H1 (cell line): ENCODE measurements around the gene COMMD6. TPM values are rescaled to one million over a fixed set of nuclear protein-coding genes. Genes with fewer than 3 reads are reported as not detected.

Experiments used
- CTCF ChIA-PET: fragments of 300-600 bp; sonication (Branson Sonifier 250); formaldehyde crosslinking; loops from one replicate; lab custom pipeline; 2021; ENCODE audit not compliant: partially characterized antibody; lab: Charles Lee
- POLR2A ChIA-PET: fragments of 300-600 bp; sonication (Branson Sonifier 250); formaldehyde crosslinking; loops from one replicate; lab custom pipeline; 2021; ENCODE audit warnings: inconsistent platforms; ENCODE audit not compliant: partially characterized antibody; lab: Charles Lee
- DNase-seq, 2 experiments: peaks; one replicate each; pipeline versions ENCODE4 v3.0.0 to v3.0.0-alpha.2; 2010 to 2022; ENCODE audit warnings: low spot score in 2 of 2, low read depth in 1 of 2, mixed read lengths in 1 of 2
- FAIRE-seq: peaks from 2 replicates; lab custom pipeline; 2011; peaks lifted over from hg19 to GRCh38; lab: Jason Lieb, UNC
- H2AFZ ChIP-seq: 2 replicates; pipeline ENCODE4 v1.8.1; 2012; ENCODE audit warnings: low read length, inconsistent platforms
- H2AK5ac ChIP-seq: 2 replicates; pipeline ENCODE4 v1.6.1; 2013; ENCODE audit warnings: low read depth, low read length
- H2BK120ac ChIP-seq: replicated peaks from 2 replicates; pipeline ENCODE3; 2013; ENCODE audit warnings: low read depth, low read length, inconsistent platforms
- H2BK12ac ChIP-seq: 2 replicates; pipeline ENCODE4 v1.6.1; 2013; ENCODE audit warnings: low read depth, low read length
- H2BK15ac ChIP-seq: 2 replicates; pipeline ENCODE4 v1.6.1; 2013; ENCODE audit warnings: low read length
- H2BK20ac ChIP-seq: 2 replicates; pipeline ENCODE4 v1.6.1; 2013; ENCODE audit warnings: low read length
- H2BK5ac ChIP-seq: 2 replicates; pipeline ENCODE4 v1.6.1; 2013; ENCODE audit warnings: low read depth, low read length
- H3K14ac ChIP-seq: 2 replicates; pipeline ENCODE4 v1.6.1; 2013; ENCODE audit warnings: inconsistent platforms; ENCODE audit not compliant: insufficient read length
- H3K18ac ChIP-seq: 2 replicates; pipeline ENCODE4 v1.6.1; 2013; ENCODE audit warnings: low read length; ENCODE audit errors: extremely low read depth
- H3K23ac ChIP-seq: 2 replicates; pipeline ENCODE4 v1.6.1; 2013; ENCODE audit warnings: inconsistent platforms; ENCODE audit not compliant: insufficient read length
- H3K23me2 ChIP-seq: 2 replicates; pipeline ENCODE4 v1.6.1; 2013; ENCODE audit warnings: low read depth, low read length
- H3K27ac ChIP-seq: 2 replicates; pipeline ENCODE4 v1.6.1; 2011; ENCODE audit warnings: low read depth, low read length, inconsistent platforms
- H3K27me3 ChIP-seq, 4 experiments: replicated peaks in 1 of 4; 1 replicate in 1 of 4; 2 replicates in 3 of 4; pipeline versions ENCODE4 v1.6.1 to v1.8.1; 2011 to 2013; ENCODE audit warnings: low read length in 3 of 4, mild to moderate bottlenecking in 3 of 4, inconsistent platforms in 2 of 4, mixed read lengths in 2 of 4, moderate library complexity in 1 of 4; ENCODE audit not compliant: control insufficient read depth in 3 of 4, insufficient read depth in 3 of 4; ENCODE audit errors: extremely low read depth in 1 of 4
- H3K36me3 ChIP-seq, 4 experiments: 2 replicates each; pipeline versions ENCODE4 v1.6.1 to v1.8.1; 2011 to 2013; ENCODE audit warnings: mild to moderate bottlenecking in 4 of 4, low read length in 3 of 4, moderate library complexity in 2 of 4, control low read depth in 1 of 4, inconsistent platforms in 1 of 4; ENCODE audit not compliant: insufficient read depth in 4 of 4, control insufficient read depth in 2 of 4
- H3K4ac ChIP-seq: replicated peaks from 2 replicates; pipeline ENCODE3; 2013; ENCODE audit warnings: low read length, low read depth, mixed read lengths, inconsistent platforms; ENCODE audit not compliant: insufficient read length
- H3K4me1 ChIP-seq, 4 experiments: replicated peaks in 1 of 4; 1 replicate in 1 of 4; 2 replicates in 3 of 4; pipeline versions ENCODE4 v1.6.1 to v1.8.1; 2011 to 2013; ENCODE audit warnings: low read length in 3 of 4, inconsistent platforms in 2 of 4, mixed read lengths in 1 of 4; ENCODE audit not compliant: insufficient read depth in 4 of 4, control insufficient read depth in 3 of 4
- H3K4me2 ChIP-seq, 2 experiments: 2 replicates each; pipeline versions ENCODE4 v1.6.1 to v1.8.1; 2011 to 2013; ENCODE audit warnings: low read depth in 2 of 2, low read length in 2 of 2, control low read depth in 1 of 2, inconsistent platforms in 1 of 2, mild to moderate bottlenecking in 1 of 2; ENCODE audit not compliant: insufficient read depth in 1 of 2
- H3K4me3 ChIP-seq, 4 experiments: fragments of 200-600, 300-600 bp in 1 of 4; sonication (generic), shearing (Covaris generic), sonication (Bioruptor Twin) in 1 of 4; 2 replicates each; pipeline versions ENCODE4 v1.5.1 to v1.8.1; 2011 to 2016; ENCODE audit warnings: low read length in 4 of 4, low read depth in 3 of 4, control low read depth in 2 of 4, inconsistent platforms in 2 of 4, mild to moderate bottlenecking in 2 of 4, mixed read lengths in 1 of 4, moderate library complexity in 1 of 4; ENCODE audit not compliant: insufficient read depth in 2 of 4; ENCODE audit errors: extremely low read depth in 1 of 4
- H3K56ac ChIP-seq: replicated peaks from 2 replicates; pipeline ENCODE3; 2013; ENCODE audit warnings: low read depth, mild to moderate bottlenecking, mixed read lengths, low read length, inconsistent platforms; ENCODE audit not compliant: insufficient read length
- H3K79me1 ChIP-seq: 2 replicates; pipeline ENCODE4 v1.6.1; 2013; ENCODE audit warnings: low read depth, low read length, control low read depth
- H3K79me2 ChIP-seq, 2 experiments: 2 replicates each; pipeline versions ENCODE4 v1.6.1 to v1.8.1; 2012 to 2013; ENCODE audit warnings: low read length in 2 of 2, mild to moderate bottlenecking in 2 of 2, inconsistent platforms in 1 of 2; ENCODE audit not compliant: insufficient read depth in 2 of 2, control insufficient read depth in 1 of 2
- H3K9ac ChIP-seq, 4 experiments: replicated peaks in 1 of 4; 1 replicate in 1 of 4; 2 replicates in 3 of 4; pipeline versions ENCODE4 v1.6.1 to v1.8.1; 2011 to 2013; ENCODE audit warnings: low read depth in 3 of 4, low read length in 3 of 4, control low read depth in 2 of 4, mild to moderate bottlenecking in 2 of 4, moderate library complexity in 2 of 4, inconsistent platforms in 1 of 4; ENCODE audit errors: extremely low read depth in 1 of 4
- H3K9me3 ChIP-seq, 2 experiments: 2 replicates each; pipeline versions ENCODE4 v1.6.1 to v1.8.1; 2012 to 2013; ENCODE audit warnings: mild to moderate bottlenecking in 2 of 2, moderate library complexity in 2 of 2, control low read depth in 1 of 2, inconsistent platforms in 1 of 2, low read depth in 1 of 2, low read length in 1 of 2, mixed read lengths in 1 of 2; ENCODE audit not compliant: insufficient read depth in 2 of 2
- H4K20me1 ChIP-seq, 2 experiments: replicated peaks in 1 of 2; 2 replicates each; pipeline versions ENCODE3 to v1.8.1; 2011 to 2013; ENCODE audit warnings: inconsistent platforms in 2 of 2, low read length in 2 of 2, mild to moderate bottlenecking in 1 of 2; ENCODE audit not compliant: insufficient read depth in 2 of 2, control insufficient read depth in 1 of 2
- H4K5ac ChIP-seq: 2 replicates; pipeline ENCODE4 v1.6.1; 2013; ENCODE audit warnings: low read length, low read depth, mixed read lengths, inconsistent platforms; ENCODE audit not compliant: insufficient read length
- H4K8ac ChIP-seq: 2 replicates; pipeline ENCODE4 v1.8.0; 2013; ENCODE audit warnings: mild to moderate bottlenecking, moderate library complexity, low read length, inconsistent platforms; ENCODE audit not compliant: insufficient read depth; ENCODE audit errors: extremely low read depth
- H4K91ac ChIP-seq: replicated peaks from 2 replicates; pipeline ENCODE3; 2013; ENCODE audit warnings: low read length, mixed read lengths, inconsistent platforms; ENCODE audit not compliant: insufficient read length
- ATF2 ChIP-seq: IDR thresholded peaks from 2 replicates; pipeline ENCODE4 v1.6.1; 2012; ENCODE audit warnings: low read length, inconsistent platforms
- CHD1 ChIP-seq: IDR thresholded peaks from 2 replicates; pipeline ENCODE4 v1.6.1; 2012; ENCODE audit warnings: low read depth, low read length, improper control_type of control experiment
- EP300 ChIP-seq, 2 experiments: IDR thresholded peaks; 1 replicate in 1 of 2; 2 replicates in 1 of 2; pipeline ENCODE4 v1.6.1; 2011 to 2012; ENCODE audit warnings: low read depth in 2 of 2, low read length in 2 of 2, mild to moderate bottlenecking in 2 of 2, borderline replicate concordance in 1 of 2, inconsistent platforms in 1 of 2, moderate library complexity in 1 of 2
- FOSL1 ChIP-seq: IDR thresholded peaks from 2 replicates; pipeline ENCODE4 v1.6.1; 2011; ENCODE audit warnings: mild to moderate bottlenecking, low read depth, low read length, moderate library complexity; ENCODE audit not compliant: insufficient read depth
- KDM1A ChIP-seq: fragments of 200-600, 300-600 bp; sonication (generic); IDR thresholded peaks from 2 replicates; pipeline ENCODE4 v1.7.1; 2016; ENCODE audit warnings: mild to moderate bottlenecking, low read length, borderline replicate concordance
- RBBP5 ChIP-seq: IDR thresholded peaks from 2 replicates; pipeline ENCODE4 v1.7.1; 2012; ENCODE audit warnings: low read depth, mild to moderate bottlenecking, inconsistent platforms, low read length, moderate library complexity, borderline replicate concordance
- SP1 ChIP-seq: IDR thresholded peaks from 2 replicates; pipeline ENCODE4 v1.6.1; 2011; ENCODE audit warnings: low read depth, low read length
- SUZ12 ChIP-seq: fragments of 200-600 bp; sonication (generic); IDR thresholded peaks from 2 replicates; pipeline ENCODE4 v1.6.1; 2012; ENCODE audit warnings: mild to moderate bottlenecking, inconsistent platforms, low read length, moderate library complexity, mixed read lengths
- TBP ChIP-seq: IDR thresholded peaks from 2 replicates; pipeline ENCODE4 v1.6.1; 2011; ENCODE audit warnings: low read depth, low read length, improper control_type of control experiment
- TEAD4 ChIP-seq: IDR thresholded peaks from 2 replicates; pipeline ENCODE4 v1.6.1; 2012; ENCODE audit warnings: low read depth, low read length, inconsistent platforms, mixed read lengths
- WGBS, 2 experiments: shearing (Covaris generic) in 1 of 2; methylation state at CpG; one replicate each; pipeline versions ENCODE4 v1.1.6 to v1.1.7; 2013 to 2015; ENCODE audit warnings: low lambda C conversion rate in 2 of 2, mixed read lengths in 2 of 2, inconsistent platforms in 1 of 2, low coverage in 1 of 2, missing lambda C conversion rate in 1 of 2; ENCODE audit not compliant: insufficient replicate concordance in 2 of 2, insufficient coverage in 1 of 2, insufficient read length in 1 of 2; ENCODE audit errors: extremely low coverage in 1 of 2, missing lambda C conversion rate in 1 of 2; 5-methylcytosine and 5-hydroxymethylcytosine counted together
- polyA plus RNA-seq, 7 experiments: library from polyadenylated mRNA; depleted of rRNA in 3 of 7; stranded (reverse) in 5 of 7; unstranded in 2 of 7; fragments of >200 nt in 5 of 7; fragments of 200-250 nt in 2 of 7; gene quantifications; 1 replicate in 5 of 7; 2 replicates in 1 of 7; 4 replicates in 1 of 7; pipeline versions ENCODE4 v1.2.1 to v1.2.3, GENCODE V29; 2011 to 2013; ENCODE audit warnings: missing spikeins in 2 of 7, mixed read lengths in 2 of 7
- total RNA-seq: library from RNA; stranded (reverse); fragmentation: NEBNext Ultra II Directional; extraction: Animal tissue kit (Norgen Biotek cat#: 25700); gene quantifications from 2 replicates; pipeline ENCODE4 v1.2.1, GENCODE V29; 2021

The COMMD6 gene
- total and polyA plus RNA-seq, 2 of the 8 experiments (the other 6 are each of a cell fraction or from before 2014, with no cell fraction given), result 53.2 to 122 TPM

GRCh38 chr13:75489502-75490263, 48.0 kb downstream of the COMMD6 start:
- Histone ChIP-seq H2BK5ac (no peak overlapping the region), H3K18ac (no peak overlapping the region), H2AK5ac (no peak overlapping the region), H3K56ac (no peak overlapping the region), H3K4me3 (no peak overlapping the region), H3K14ac (no peak overlapping the region), H2BK15ac (no peak overlapping the region), H2BK12ac (no peak overlapping the region), H2BK120ac (no peak overlapping the region), H3K9me3 (no peaks in the 10 kb centered on the region), H3K4me2 (no peak overlapping the region), H3K23ac (no peak overlapping the region), H3K27ac (no peak overlapping the region), H3K79me2 (no peaks in the 10 kb centered on the region), H3K4me1 (peaks cover 0 to 3% (median 1%) of the 10 kb centered on the region in 4 experiments; a peak in 2 of 7 replicates), H4K20me1 (no peaks in the 10 kb centered on the region), H4K91ac (no peak overlapping the region), H3K4ac (no peak overlapping the region), H2BK20ac (no peak overlapping the region), H2AFZ (no peak overlapping the region), H3K23me2 (no peaks in the 10 kb centered on the region), H3K9ac (no peak overlapping the region), H3K79me1 (no peaks in the 10 kb centered on the region), H3K27me3 (no peaks in the 10 kb centered on the region), H4K5ac (no peak overlapping the region), H4K8ac (no peak overlapping the region), H3K36me3 (no peaks in the 10 kb centered on the region)
- 86% methylated on average over 10 of the region's 10 CpGs; no CpG with 5 or more reads in 1 of the 2 experiments for WGBS, 2 experiments
- ChIA-PET CTCF (interaction anchor here (0.6 to 1.6 kb wide), 3 partner anchors 10 to 49 kb away, joined by 3 to 4 read pairs (median 3); partner anchors contain the start of gene COMMD6), POLR2A (interaction anchor here (0.6 kb wide), 1 partner anchor 67 kb away, joined by 5 read pairs; no protein-coding TSS in a partner anchor)
- FAIRE-seq (no peak), DNase-seq (no peak)
- TF ChIP-seq TBP (no peak), SUZ12 (no peak), KDM1A (no peak), ATF2 (no peak), SP1 (no peak), CHD1 (no peak), EP300 (IDR thresholded peaks at IDR 0.05; ENCODE audit: borderline replicate concordance in 1 of 2, low read depth in 2 of 2, low read length in 2 of 2) (no peak), RBBP5 (no peak), FOSL1 (no peak), TEAD4 (no peak)
